Measurements from ENCODE around the gene PDIK1L. TPM values are rescaled to one million over a fixed set of nuclear protein-coding genes. Genes with fewer than 3 reads are reported as not detected.

Gene PDIK1L
- total RNA-seq, 2 donors from 2014 or later = 7.1 to 7.3 TPM

DNA sequence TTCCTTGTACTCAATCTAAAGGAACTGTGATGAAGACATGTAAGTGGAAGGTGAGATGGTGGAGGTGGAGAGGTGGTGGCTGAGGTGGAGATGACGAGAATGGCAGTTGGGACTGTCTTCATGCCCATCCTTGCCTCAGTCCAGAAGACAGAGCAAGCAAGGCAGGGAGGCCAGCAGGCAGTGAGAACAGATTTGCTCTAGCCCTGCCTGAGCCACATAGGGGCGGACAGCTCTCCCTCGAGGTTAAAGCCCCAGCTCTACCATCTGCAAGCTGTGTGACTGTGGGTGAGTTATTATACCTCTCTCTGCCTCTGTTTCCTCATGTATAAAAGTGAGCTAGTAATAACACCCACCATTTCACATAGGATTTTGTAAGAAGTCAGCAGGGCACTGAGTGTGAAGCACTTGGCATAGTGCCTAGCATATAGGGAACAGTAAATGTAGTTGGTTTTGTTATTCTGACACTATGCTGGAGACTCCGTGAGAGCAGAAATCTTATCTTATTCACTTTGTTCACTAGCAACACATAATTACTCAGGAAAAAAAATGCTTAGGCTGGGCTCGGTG, 42.4 kb downstream of the PDIK1L start:
- no peak overlapping the region for H3K27ac ChIP-seq (ENCODE audit: low read depth, low read length)
- peaks cover 35% of the 10 kb centered on the region for H3K4me1 Mint-ChIP-seq
- 76 to 100% methylated on average over 1 to 5 of the region's 5 CpGs for WGBS, 2 experiments (ENCODE audit: insufficient coverage in 1 of 2, insufficient read length in 1 of 2)
- H3K9me3 ChIP-seq (ENCODE audit: control insufficient read depth, low read length) = no peaks in the 10 kb centered on the region
- no peak overlapping the region for H3K4me3 Mint-ChIP-seq
- DNase-seq = peak; percentile 49
- H3K4me3 ChIP-seq (ENCODE audit: low read length) = no peak overlapping the region
- H3K36me3 Mint-ChIP-seq (ENCODE audit: low read depth) = no peaks in the 10 kb centered on the region
- peaks cover 23% of the 10 kb centered on the region for H3K27me3 ChIP-seq (ENCODE audit: control insufficient read depth, insufficient read depth, low read length, poor library complexity, severe bottlenecking)
- H3K9ac ChIP-seq (ENCODE audit: extremely low read depth, low read length, poor library complexity, severe bottlenecking) = no peak overlapping the region
- no peaks in the 10 kb centered on the region for H3K9me3 Mint-ChIP-seq
- H3K4me1 ChIP-seq (ENCODE audit: control insufficient read depth, insufficient read depth, low read length) = peaks cover 7% of the 10 kb centered on the region
- H3K27me3 Mint-ChIP-seq (ENCODE audit: insufficient read depth) = peaks cover 79% of the 10 kb centered on the region
- no peak overlapping the region for H3K27ac Mint-ChIP-seq
- H3K36me3 ChIP-seq (ENCODE audit: control insufficient read depth, insufficient read depth, low read length) = no peaks in the 10 kb centered on the region
- no peak for TF ChIP-seq CTCF (conservative IDR thresholded peaks at IDR 0.05)

GRCh38 chr1:26154750-26155149, 43.1 kb downstream of the PDIK1L start:
- peak overlapping the region; percentile 28 for H3K4me3 Mint-ChIP-seq
- no peak for TF ChIP-seq CTCF (conservative IDR thresholded peaks at IDR 0.05)
- H3K27me3 ChIP-seq (ENCODE audit: control insufficient read depth, insufficient read depth, low read length, poor library complexity, severe bottlenecking) = peaks cover 28% of the 10 kb centered on the region
- peaks cover 42% of the 10 kb centered on the region for H3K4me1 Mint-ChIP-seq
- no peak overlapping the region for H3K4me3 ChIP-seq (ENCODE audit: low read length)
- no peaks in the 10 kb centered on the region for H3K36me3 ChIP-seq (ENCODE audit: control insufficient read depth, insufficient read depth, low read length)
- H3K27me3 Mint-ChIP-seq (ENCODE audit: insufficient read depth) = peaks cover 79% of the 10 kb centered on the region
- no peak overlapping the region for H3K27ac Mint-ChIP-seq
- H3K27ac ChIP-seq (ENCODE audit: low read depth, low read length) = no peak overlapping the region
- H3K4me1 ChIP-seq (ENCODE audit: control insufficient read depth, insufficient read depth, low read length) = peaks cover 9% of the 10 kb centered on the region
- no peaks in the 10 kb centered on the region for H3K36me3 Mint-ChIP-seq (ENCODE audit: low read depth)
- H3K9ac ChIP-seq (ENCODE audit: extremely low read depth, low read length, poor library complexity, severe bottlenecking) = no peak overlapping the region
- WGBS, 2 experiments (ENCODE audit: insufficient coverage in 1 of 2, insufficient read length in 1 of 2) = 23 to 24% methylated on average over 5 to 9 of the region's 9 CpGs
- H3K9me3 Mint-ChIP-seq = no peaks in the 10 kb centered on the region
- DNase-seq = peak; percentile 78
- no peaks in the 10 kb centered on the region for H3K9me3 ChIP-seq (ENCODE audit: control insufficient read depth, low read length)

DNA sequence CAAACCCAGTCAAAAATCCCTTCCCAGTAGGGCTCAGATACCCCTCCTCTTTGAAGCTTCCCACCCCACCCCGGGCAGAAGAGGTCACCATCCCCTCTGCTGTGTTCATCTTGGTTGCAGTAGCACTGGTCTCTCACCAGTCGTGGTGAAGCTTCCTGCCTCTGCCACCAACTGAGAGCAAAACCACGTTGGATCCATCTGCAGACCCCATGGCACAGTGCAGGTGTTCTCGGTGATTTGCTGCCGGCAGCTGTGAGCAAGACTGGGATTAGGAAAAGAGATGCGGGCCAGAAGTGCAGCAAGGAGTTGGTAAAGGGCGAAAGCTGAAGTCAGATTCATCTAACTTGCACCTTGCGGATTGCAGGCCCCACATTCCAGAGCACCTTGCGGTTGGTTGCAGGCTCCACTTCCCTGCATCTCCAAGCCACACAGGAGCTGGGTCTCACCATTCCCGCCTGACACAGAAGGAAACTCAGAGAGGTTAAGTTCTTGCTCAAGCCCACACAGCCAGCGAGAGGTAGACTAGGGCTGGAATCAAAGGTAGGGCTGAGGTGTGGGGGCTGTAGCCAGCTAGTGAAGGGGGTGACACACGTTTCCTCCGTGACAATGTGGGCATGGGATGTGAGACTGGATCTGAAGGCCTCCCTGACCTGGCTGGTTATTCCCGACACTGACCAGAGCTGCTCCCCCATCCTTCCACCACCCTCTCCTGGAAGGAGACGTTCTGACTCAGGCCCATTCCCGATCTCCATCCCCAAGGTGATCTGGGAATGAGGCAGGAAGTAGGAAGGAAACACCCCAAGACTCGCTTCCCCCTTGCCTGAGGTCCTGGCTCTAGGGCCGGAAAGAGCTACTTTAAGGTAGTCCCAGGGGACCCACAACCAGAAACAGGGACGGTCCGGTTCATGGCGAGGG, 44.0 kb downstream of the PDIK1L start:
- Mint-ChIP-seq H3K27me3 (ENCODE audit: insufficient read depth) (peaks cover 79% of the 10 kb centered on the region), H3K4me1 (peaks cover 43% of the 10 kb centered on the region), H3K9me3 (no peaks in the 10 kb centered on the region), H3K4me3 (peak overlapping the region; percentile 28), H3K36me3 (ENCODE audit: low read depth) (no peaks in the 10 kb centered on the region), H3K27ac (no peak overlapping the region)
- Histone ChIP-seq H3K4me1 (ENCODE audit: control insufficient read depth, insufficient read depth, low read length) (peaks cover 9% of the 10 kb centered on the region), H3K9ac (ENCODE audit: extremely low read depth, low read length, poor library complexity, severe bottlenecking) (no peak overlapping the region), H3K27ac (ENCODE audit: low read depth, low read length) (no peak overlapping the region), H3K36me3 (ENCODE audit: control insufficient read depth, insufficient read depth, low read length) (no peaks in the 10 kb centered on the region), H3K9me3 (ENCODE audit: control insufficient read depth, low read length) (no peaks in the 10 kb centered on the region), H3K27me3 (ENCODE audit: control insufficient read depth, insufficient read depth, low read length, poor library complexity, severe bottlenecking) (peaks cover 37% of the 10 kb centered on the region), H3K4me3 (ENCODE audit: low read length) (no peak overlapping the region)
- DNase-seq = peak; percentile 68
- 50 to 52% methylated on average over 12 to 21 of the region's 21 CpGs for WGBS, 2 experiments (ENCODE audit: insufficient coverage in 1 of 2, insufficient read length in 1 of 2)
- TF ChIP-seq CTCF (conservative IDR thresholded peaks at IDR 0.05) = no peak

All from endodermal cell (in vitro differentiated cells).